Ecto neural progenitor cell (in vitro differentiated cells): ENCODE results near the gene HOXC9.

ENCODE experiments used
- DNase-seq: peaks from one replicate; pipeline ENCODE4 v3.0.0-alpha.2; 2018; ENCODE audit warnings: low spot score

HOXC9 gene

DNA sequence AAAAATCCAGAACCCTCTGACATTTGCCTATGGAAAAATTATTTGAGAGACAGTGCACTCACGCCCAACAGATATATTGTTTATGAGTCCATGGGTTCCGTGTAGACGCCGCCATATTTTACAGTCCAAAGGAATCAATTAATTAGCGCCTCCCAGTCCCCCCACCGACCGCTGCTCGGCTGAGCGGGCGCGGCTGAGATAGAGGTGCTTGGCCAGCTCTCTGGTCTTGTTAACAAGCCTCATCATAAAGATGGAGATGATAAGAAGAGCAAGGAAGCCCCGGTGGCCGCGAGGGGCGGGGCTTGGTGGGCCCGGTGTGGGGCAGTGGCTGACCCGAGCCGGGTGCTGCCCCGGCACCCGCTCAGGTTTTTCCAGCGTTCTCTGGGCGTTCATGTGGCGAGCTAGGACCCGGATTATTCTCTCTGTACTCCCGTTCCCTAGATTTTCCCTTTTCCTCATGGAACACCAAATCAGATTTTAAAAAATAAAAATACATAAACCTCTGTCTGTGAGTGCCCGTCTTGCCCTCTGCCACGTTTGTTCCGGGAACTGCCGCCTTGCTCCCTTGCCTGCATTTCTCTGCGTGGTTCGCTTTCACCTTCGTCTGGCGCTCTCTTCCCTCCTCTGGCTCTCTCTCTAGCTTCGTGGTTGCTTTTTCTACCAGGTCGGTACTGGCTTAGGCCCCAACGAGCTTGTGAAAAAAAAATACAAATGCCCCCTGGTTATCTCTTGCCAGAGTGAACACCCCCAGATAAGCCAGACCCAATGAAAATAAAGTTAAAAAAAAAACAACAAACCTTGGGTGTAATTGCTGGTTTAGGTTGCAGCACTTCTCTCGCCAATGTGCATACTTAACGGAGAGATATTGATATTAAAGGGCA is 36.3 kb upstream of the HOXC9 start:
- DNase-seq = no peak

DNA sequence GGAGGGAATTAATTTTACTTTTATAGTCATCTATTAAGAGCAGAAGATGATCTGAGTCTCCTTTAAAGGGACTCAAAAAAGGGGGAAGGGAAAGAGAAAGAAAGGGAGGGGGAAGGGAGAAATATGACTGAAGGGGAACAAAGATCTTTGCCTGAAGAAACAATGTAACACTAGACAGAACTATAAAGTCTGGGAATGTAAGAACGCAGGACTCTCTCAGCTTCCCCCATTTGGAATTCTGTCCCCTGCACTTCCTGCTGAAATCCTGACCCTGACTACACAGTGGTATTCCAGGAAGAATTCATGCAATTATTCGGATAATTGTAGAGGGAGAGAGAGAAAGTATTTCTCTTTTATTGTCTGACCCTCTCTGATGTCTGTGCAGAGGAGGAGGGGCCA is 35.6 kb upstream of the HOXC9 start:
- no peak for DNase-seq

DNA sequence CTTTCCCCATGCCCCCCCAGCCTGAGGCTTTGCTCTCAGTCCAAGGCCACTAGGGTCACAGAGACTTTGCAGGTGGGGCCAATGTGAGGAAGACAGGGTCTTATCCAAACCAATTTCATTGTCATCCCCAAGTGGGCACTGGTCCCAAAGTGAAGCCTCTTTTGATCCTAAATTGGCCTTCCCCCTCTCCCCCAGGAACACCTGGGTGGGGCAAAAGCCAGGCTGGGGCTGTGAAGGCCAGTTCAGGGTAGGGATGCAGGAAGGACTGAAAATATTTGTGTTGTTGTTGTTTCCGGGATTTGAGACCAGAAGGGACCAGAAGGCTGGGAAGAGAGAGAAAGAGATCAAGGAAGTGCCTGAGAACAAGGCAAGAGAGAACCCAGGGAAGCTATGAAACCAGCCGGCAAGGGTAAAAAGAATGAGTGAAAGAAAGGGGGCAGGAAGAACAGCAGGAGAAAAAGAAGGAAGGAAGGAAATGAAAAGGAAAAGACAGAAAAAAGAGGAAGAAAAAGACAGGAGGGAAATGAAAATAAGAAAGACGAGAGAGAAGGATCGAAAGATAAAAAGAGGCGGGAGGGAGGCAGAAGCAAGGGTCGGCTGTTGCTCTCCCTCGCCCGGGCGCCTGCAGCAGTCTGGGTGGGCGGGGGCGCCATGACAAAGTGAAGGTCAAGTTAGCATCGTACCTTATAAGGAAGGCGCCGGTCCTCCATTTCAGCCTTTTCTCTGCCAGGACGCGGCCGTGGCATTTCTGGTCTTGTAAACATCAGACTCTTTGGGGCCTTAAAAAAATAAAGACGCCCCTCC is 34.5 kb upstream of the HOXC9 start:
- no peak for DNase-seq

DNA sequence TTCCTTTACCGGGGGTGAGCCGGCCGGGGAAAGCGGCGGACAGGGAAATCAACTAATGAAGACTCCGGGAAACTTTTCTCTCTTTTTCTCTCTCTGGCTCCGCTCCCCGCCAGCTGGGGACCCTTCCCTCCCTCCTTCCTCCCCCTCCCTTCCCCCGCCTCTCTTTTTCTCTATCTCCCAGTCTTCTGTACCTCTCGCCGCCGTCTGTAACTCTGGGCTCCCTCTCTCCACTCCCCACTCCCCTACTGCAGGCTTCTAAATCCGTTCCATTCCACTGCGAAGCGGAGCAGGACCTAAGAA is 33.9 kb upstream of the HOXC9 start:
- no peak for DNase-seq

DNA sequence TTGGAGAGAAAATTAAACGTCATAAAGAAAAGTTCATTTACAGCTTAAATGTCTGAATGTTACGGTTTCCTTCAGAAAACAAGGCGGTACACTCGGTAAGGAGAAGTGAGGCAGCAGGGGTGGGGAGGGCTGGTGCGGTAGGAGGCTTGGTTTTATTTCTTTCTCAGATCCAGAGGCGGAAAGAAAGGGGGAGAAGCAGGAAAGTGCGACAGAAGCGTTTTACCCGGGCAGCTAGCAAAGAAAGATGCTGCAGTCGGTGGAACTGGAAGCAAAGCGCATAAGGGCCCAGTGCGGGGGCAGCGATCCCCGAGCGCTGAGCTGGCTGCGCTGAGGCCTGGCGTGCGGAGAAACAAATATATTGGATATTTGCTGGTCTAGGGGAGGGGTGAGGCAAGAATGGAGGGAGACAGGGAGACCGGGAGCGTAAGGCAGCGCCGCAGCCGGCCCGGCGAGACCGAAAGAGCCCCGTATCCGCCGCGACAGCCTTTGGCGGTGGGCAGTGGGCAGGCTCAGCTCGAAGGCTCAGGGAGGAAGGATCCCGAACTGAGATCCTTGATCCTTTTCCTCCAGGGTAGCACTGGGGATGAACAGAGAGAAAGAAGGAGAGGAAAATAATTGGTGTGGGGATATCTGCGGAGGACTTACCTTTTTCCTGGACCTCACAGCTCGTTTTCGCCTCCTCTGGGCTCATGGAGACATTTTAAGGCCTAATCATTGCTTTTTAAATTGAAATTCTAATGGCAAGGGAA is 33.4 kb upstream of the HOXC9 start:
- no peak for DNase-seq

DNA sequence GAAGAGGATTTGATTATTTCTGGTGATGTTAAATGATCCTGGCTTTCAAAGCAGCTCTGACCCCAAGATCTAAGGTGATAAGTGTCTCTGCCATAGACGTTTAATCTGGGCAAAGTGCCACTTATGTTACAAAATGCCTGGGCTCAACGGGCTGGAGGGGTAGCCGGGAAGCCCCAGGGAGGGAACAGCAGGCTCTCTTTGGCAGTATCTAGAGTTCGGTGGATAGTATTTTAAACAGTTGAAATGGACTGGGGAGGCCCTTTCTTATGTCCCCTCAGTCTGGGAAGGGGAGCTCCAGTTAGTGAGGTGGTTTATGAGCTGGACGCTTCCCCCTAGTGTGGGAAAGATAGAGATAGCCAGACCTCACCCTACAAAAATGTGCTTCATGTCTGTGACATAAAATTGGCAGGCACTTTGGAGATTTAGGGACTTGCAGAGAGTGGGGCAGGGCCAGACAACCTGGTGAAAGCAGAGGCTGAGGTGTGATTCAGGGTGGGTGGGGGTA is 32.5 kb upstream of the HOXC9 start:
- no peak for DNase-seq

DNA sequence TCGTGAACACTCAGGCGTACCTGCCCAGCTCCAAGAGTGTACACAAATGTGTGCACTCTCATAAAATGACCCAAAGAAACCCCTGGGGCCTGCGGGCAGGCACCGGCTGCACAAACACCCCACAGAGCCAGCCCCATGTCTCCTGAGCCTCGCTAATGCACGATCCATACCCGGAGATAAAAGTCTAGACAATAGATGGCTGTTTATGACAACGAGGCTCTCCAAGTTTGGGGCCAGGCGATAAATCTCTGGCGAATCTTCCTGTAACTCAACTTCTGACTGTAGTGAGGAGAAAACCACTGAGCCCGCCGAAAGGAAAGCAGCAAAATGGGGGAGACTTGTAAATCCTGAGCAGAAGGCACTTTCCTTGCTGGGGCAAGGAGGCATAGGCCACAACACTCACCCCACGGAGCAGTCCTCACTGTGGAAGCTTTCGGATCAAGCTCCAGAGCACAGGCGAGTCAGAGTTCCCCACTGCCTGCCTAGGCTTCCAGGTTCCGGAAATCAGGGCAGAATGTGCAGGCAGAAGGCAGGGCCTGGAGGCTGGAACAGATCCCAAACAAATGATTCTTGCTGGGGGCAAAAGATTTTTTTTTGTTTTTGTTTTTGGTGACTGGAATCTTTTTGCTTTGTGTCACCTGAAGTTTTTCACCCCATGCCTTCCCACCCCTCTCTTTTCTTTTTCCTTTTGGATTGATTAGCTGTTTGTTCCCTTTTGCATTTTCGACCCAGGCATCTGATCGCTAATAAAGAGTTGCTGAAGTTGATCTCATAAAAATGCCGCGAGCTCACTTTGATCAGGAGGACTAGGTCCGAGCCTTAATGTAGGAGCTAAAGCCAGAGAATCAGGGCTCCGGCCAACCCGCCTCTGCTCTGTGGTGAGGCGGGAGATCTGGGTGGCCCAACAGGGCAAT is 31.5 kb upstream of the HOXC9 start:
- DNase-seq = no peak

DNA sequence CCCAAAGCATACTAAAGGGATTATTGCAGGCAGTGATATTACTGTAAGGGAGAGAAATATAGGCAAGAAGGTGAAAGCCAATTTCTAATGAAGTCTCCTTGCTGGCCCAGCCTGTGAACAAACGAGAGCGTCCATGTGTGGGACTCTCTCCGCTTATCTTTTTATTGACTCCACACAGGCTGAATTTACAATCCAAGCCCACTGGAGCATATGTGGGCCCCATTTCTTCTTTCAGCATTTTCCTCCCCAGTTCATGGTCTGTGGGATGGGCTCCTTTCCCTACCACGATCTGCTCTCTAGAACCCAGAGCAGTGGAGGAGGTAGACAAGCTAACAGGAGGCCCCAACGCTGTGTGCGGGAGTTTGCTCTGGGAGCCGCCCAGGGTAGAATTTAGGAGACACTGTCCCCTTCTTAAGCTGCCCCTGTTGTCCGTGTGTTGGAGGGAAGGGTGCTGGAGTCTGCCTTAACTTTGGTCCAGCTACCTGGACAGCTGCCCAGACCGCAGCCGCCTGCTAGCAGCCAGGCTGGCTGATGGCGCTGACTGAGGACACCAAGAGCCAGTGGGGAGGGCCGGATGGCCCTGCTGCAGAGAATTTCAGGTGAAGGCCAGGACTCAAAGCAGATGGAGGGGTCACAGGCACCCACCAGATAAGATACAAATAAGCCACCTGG is 30.2 kb upstream of the HOXC9 start:
- DNase-seq = no peak

DNA sequence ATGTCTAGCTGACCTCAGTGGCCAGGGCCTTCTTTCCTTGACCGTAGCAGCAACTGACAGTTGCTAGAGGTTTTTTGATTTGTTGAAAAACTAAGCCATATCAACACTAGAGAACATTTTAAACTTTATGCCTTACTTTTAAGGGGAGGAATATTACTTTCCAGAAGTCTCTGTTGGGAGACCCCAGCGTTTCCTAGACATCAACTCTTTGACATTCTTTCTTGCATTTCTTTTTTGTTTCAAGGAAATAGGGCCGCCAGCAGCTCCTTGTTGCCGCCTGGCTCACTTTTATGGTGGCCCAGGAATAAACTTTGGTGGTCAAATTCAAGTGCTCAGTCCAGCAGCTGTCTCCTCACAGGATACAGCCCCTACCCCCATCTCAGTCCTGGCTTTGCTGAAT is 29.5 kb upstream of the HOXC9 start:
- no peak for DNase-seq

DNA sequence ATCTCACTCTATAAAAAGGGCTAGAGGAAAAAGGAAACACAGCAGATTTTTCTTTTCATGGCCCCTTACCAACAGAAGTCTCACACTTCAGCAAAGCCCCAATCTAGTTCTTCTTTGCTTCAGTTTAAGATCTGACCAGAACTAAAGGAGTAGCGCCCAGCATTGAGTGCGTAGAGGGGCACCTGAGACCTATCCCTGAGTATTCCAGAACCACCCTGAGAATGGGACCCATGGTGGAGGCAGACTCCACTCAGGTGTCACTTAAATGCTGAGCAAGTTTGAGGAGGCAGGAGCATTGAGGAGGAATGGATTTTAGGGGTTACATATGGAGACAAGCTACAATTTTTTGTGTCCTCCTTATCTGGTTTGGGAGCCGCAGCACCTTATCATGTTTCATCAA is 28.8 kb upstream of the HOXC9 start:
- no peak for DNase-seq

DNA sequence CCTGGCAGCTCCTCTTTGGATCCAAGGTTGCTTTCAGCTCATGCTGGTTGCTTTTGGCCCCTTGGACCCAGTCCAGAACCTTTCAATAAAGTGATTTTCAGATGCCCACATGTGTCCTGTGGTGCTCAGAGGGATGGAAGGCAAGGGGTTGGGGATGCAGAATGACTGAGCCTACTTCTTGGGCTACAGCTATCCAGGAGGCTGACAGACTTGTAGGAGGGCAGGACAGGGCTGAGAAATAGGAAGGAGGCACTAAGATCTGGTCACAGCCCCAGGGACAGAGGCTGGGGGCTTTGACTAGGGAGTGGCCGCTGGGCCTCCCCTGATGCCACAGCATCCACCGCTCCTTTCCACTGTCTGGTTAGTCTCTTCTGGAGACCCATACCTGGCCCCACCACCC is 28.3 kb upstream of the HOXC9 start:
- no peak for DNase-seq

DNA sequence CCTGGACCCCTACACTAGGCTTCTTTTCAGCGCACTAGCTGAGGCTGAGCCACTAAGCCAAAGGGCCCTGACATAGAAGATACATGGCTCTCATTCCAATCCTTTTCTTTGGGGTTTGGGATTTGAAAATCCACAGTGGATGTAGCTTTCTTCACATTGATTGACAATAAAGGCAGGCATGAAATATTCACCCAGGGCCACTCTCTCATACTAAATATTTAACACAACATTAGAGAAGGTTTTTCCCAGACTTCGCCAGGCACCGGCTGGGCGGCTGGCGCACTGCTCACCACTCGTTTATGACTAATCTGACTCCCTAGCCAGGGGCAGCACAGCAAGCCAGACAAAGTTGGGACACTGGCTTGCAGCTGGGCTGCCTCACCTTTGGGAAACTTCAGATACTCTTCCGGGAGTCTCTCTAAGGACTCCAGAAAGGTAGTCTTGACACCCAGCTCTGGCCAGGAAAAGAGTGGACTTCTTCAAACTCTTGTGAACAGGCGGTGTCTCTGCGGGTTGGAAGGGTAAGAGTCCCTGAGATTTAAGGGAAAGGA is 27.7 kb upstream of the HOXC9 start:
- DNase-seq = no peak

DNA sequence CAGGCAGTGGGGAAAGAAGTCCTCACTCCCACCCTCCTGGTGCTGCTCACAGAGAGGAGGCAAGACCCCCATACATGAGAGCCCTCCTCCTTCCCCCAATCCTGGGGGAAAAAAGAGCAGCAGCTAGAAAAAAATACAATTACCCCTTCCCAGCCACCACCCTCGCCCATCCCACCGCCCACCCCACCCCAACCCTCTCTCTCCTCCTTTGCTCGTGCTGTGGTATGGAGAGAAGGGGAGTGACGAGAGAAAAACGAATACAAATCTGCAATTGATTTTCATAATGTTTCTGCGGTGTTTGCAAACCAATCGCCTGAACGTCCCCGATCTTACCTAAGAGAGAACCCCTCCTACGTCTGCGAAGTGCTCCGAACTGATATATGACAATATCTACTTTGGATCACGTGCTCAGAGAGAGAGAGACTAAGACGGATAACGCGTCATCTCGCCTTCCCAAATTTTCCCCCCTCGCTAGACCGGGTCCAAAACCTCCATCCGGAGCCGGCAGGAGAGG is 27.2 kb upstream of the HOXC9 start, which contains the start of gene HOXC11:
TSS of gene HOXC11 (plus strand) at position 405 of the 514 bp plus-strand sequence. CDS start 116 bp downstream, outside the sequence.
- DNase-seq = no peak

DNA sequence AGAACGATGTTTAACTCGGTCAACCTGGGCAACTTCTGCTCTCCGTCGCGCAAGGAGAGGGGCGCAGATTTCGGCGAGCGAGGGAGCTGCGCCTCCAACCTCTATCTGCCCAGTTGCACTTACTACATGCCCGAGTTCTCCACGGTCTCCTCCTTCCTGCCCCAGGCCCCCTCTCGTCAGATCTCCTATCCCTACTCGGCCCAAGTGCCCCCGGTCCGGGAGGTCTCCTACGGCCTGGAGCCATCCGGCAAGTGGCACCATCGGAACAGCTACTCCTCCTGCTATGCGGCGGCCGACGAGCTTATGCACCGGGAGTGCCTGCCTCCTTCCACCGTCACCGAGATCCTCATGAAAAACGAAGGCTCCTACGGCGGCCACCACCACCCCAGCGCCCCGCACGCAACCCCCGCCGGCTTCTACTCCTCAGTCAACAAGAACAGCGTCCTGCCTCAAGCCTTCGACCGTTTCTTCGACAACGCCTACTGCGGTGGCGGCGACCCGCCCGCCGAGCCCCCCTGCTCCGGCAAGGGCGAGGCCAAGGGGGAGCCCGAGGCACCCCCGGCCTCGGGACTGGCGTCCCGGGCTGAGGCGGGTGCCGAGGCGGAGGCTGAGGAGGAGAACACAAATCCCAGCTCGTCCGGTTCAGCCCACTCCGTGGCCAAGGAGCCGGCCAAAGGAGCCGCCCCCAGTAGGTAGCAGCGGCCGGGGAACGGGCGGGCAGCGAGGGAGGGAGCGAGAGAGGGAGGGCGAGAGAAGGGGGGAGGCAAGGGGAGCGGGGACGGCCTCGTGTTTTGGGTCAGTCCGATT is 26.5 kb upstream of the HOXC9 start:
- DNase-seq = no peak

DNA sequence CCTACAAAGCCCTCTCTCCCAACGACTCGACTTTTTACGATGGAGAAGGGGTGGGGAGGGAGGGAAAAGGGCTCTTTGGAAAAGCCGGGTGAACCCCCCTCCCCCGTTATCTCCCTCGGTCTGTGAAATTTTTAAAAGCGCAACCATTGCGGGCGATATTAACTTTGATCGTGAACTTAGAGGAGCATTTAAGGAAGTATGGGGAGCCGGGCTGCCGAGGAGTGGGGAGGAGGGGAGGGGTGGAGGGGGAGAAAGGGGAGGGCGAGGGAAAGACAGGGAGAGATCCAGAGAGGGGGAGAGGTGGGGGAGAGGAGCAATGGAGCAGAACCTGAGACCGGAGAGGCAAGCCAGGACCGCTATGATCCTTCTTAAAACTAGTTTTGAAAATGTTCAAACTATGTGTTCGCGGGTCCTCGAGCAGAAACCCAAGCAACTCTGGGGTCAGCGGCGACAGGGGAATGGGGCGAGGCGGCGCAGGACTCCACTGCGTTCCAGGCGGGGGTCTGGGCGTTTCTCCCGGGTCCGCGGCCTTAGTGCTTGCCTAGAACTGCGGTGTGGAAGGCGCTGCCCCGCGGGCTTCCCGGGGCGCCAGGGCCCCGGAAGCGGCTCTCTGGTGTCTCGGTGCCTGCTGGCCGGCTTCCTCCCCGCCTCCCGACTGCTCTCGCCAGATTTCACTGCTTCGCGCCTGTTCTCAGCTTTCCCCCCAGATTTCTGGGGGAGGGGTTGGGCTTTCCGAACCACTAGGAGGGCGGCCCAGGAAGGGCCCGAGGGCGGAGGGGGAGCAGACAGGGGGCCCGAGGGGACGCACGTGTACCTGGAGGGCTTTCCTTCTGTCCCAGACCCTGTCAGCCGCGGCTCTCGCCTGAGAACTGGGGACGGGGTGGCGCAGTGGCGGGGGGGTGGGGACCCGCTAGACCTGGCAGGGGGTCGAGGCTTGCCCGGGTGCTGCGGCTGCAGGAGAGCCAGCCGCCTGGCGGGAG is 25.6 kb upstream of the HOXC9 start, which contains the start of gene HOTAIR:
TSS of gene HOTAIR (minus strand) at position 871 of the 980 bp plus-strand sequence.
- DNase-seq = no peak

DNA sequence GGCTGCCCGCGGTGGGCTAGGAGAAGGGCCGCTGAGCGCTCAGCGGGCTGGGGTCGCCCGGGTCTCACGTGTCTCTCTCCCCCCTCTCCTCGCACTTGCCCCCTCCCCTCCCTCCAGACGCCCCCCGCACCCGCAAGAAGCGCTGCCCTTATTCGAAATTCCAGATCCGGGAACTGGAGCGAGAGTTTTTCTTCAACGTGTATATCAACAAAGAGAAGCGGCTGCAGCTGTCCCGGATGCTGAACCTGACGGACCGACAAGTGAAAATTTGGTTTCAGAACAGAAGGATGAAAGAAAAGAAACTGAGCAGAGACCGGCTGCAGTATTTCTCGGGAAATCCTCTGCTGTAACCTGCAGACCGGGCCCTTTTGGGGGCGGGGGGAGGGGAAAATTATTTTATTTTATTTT is 24.9 kb upstream of the HOXC9 start:
- no peak for DNase-seq

DNA sequence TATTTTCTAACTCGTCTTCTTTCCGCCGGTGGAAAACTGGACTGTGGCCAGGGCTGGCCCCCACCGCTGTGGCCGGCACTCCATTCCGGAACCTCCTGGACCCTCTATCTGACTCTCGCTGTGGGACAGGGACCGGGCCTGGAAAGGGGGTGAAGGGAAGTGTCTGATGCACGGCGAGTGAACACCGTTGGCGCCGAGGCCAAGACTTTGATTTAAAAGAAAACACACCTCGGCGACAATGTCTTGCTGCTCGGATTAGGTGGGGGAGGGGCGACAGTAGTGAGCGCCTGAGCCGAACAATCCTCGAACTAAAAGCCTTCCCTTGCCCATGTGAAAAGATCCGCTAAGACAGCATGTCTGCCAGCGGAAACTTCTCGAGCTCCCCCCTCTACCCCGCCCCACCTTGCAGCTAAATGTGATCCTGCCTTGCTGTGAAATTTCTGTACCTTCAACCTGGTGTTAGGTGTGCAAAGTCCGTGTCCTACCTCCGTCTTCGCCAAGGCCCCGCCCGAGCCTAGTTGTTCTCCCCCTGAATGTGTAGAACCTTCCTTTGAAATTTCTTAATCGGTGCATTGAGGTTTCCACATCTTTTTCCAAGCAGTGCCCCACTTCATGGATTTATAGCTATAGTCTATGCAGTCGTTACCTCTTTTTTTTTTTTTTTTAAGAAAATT is 24.3 kb upstream of the HOXC9 start:
- DNase-seq = no peak
